GM21786 (cell line): ENCODE data around the gene EPGN.
A peak's percentile ranks its signal among the peaks of the same experiment; 100 is the strongest.

Experiments used
- ATAC-seq: cut with Tn5 transposase; IDR thresholded peaks from one replicate; pipeline ENCODE4 v1.9.1; 2021; ENCODE audit not compliant: unreplicated experiment

Gene EPGN

DNA sequence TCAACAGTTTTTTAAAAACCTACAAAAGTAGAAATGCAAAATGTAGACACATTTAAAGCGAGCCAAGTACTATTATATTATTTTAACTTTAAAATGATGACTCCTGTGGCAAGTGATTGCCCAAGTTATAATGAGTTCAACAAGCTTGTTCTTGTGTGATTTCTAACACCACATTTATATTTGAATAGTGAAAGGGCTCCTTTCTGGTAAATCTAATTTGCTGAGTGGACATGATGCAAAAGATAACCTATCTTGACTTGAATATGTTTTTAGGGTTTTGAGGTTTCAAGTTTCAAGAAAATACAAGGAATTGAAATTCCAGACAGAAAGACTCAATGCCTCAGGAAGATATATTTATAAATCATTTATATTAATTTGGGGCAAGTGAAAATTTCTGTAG is 1.1 kb upstream of the EPGN start:
- ATAC-seq = no peak

DNA sequence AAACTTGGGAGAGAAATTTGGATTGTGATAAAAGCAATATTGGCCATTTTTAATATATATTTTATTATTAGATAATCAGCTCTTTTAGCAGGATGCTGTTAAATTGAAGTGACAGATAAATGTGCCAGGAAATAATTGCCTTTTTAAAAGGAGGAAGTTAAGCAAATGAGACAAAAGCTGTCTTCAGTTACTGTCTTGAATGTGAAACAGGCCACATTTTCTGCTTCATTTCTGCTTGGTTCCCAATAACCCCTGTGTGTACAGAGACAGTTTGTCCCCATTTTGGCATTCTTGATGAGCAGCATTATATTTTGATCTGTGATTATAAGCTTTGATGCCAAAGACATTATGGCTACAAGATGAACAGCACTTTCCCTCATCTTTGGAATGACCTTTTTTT is 953 bp downstream of the EPGN start:
- no peak for ATAC-seq

DNA sequence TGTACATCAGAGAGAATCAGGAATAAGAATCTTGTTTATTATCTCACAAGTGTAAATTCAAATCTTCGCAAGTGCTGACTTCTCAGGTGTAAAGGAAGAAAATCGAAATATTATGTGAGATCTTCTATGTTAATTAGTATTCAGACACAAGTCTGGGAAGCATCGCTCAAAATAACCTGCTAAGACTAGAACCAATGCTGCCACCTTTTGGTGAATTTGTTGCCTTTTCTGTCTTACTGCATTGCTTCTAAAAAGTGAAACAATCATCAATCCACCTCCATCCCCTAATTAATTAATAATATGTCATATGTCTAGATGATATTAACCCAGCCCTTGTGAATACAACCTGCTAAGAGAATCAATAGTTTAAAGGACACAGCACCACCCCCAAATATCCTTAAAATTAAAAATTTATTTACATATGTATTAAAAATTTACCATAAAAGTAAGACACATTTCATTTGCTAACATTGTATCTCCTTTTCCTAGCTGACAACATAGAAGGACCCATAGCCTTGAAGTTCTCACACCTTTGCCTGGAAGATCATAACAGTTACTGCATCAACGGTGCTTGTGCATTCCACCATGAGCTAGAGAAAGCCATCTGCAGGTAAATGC is 3.5 kb downstream of the EPGN start:
- peak; percentile 73 for ATAC-seq

GRCh38 chr4:74314329-74314728 is 6.1 kb downstream of the EPGN start:
- no peak for ATAC-seq

DNA sequence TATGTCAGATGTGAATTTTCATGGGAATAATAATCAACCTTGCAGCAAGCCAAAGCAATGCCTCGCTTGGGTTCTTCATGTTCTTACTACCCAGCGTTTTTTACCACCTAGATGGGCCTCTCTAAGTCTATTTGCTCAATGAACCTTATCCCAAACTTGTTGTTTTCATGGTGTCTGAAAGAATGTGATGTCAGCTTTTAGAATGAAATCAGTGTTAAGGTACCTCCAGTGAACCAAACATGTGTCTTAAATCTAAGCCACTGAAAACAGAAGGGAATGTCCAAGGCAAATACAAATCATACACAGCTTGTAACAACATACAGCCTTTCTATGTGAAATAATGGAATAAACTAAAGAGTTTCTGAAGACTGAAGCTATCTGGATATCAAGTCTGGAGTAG is 6.7 kb downstream of the EPGN start:
- ATAC-seq = no peak

DNA sequence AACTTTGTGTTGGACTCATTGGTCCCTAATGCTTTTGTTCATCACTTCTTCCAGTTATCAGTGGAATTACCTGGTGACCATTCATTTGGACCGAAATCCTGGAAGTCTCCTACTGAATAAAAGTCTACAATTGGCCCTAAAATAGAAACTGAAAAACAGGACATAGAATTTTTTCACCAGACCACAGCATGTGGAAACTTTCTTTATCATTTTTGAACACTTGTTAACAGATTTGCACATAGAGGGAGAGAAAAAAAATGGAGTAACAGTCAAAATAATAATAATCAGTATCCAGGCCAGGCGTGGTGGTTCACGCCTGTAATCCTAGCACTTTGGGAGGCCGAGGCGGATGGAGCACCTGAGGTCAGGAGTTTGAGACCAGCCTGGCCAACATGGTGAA is 7.1 kb downstream of the EPGN start:
- ATAC-seq = no peak

- no peak for ATAC-seq
Measured at GRCh38 chr4:74316397-74316796, 8.1 kb downstream of the EPGN start.

- ATAC-seq = no peak
Measured at GRCh38 chr4:74317616-74318246, 9.5 kb downstream of the EPGN start.

DNA sequence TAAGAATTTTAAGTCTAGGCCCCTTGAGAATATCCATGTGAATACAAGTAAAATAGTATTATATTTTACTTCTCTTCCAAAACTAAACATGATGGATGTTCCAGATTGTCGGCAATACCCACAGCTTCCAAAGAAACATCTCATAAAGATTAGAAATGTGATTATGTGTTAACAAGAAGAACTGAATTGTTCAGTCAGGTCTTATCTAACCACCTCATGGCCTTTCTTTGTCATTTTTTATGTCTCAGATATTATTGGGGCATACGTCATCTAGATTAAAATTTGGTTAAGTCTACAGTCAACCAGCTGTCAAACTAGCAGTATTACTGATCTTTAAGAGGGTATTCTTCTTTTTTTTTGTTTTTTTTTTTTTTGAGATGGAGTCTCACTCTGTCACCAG is 10.0 kb downstream of the EPGN start:
- ATAC-seq = no peak

DNA sequence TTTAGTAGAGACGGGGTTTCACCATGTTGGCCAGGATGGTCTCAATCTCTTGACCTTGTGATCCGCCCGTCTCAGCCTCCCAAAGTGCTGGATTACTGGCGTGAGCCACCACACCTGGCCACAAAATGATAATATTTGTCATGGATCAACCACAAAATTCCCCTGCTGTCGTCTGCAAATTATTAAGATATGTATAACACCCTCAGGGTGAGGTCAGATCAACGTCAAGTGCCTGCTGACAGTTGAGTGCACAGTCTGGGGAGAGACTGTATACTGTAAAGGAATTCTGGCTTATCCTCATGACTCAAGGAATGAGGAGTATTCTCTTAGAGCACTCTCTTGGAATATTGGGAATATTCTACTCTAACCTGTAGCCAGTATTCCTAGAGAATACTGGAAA is 11.2 kb downstream of the EPGN start:
- ATAC-seq = no peak

DNA sequence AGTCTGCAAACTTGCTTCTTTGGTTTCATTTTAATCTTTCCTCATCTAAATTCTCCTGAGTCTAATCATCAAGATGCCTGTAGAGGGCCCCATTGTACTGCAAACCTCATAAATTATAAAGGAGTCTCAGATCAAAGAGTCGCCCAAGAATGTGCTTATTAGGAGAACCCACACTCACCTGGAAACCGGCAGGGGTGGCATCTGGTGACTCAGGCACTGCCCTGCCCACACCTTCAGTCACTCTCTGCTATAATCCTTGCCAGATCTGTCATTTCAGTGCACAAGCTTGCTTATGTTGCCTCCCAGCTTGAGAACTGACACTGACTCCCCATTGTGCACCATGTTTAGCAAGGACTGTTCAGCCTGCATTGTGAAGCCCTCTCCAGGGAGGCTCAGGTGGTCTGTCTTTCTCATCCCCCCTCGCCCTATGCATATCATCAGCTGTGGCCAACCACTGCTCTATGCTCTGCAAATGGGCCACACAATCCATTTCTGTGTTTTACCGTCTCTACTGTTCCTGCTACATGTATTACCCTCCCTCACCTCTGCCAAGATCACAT is 12.4 kb downstream of the EPGN start:
- peak; percentile 75 for ATAC-seq

DNA sequence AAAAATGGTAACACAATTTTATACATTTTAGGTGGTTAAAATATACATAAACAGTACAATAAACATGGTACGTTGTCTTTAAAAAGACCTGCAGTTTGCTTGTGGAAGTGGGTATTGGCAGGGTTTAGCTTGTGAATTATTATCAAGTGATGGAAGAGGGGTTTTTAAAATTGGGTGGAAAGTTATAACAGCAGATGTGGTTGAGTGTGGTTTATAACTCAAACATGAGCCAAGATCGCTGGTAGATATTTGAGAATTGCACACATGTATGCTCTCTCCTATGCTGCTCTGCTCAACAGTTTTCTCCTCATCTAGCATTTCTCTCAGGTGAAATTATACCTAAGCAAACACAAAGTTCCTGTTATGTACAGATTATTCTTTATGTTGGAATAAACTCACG is 14.0 kb downstream of the EPGN start:
- no peak for ATAC-seq

- no peak for ATAC-seq
Measured at GRCh38 chr4:74323663-74324062, 15.4 kb downstream of the EPGN start.

DNA sequence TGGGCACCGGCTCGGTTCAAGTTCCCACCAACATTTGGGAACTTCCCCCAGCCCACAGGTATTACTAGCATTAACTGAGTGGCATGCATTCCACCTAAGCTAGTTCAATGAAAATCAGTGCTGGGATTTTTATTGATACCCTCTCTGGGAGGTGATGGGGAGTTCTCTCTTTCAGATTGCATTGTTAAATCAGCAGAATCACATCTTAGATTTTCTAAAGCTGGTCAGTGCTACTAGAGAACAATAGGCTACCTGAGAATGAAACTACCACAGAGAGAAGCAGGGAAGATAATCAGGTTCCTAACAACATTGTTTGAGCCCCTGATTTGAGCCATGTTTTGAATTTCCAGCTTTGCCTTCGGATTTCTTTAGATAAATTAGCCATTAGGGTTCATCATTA is 16.0 kb downstream of the EPGN start:
- no peak for ATAC-seq

- no peak for ATAC-seq
Measured at GRCh38 chr4:74325886-74326285, 17.6 kb downstream of the EPGN start.

DNA sequence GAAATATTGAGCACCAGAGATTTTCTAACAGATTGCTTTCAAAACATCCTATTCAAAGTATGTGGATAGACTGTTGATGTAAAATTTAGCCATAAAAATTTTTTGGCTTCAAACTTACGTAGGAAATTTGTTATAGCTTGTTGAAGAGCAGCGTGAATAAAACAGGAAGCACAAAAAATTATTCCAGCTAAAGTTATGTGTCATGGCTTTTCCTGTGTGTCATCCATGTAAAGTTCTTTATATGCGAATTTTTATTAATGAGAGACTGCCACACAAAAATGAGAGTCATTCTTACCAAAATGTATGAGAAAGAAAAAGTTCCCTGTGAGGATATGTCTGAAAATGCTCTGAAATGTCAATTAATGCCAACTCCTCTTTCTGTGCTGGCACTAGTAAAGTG is 19.5 kb downstream of the EPGN start:
- no peak for ATAC-seq

- ATAC-seq = no peak
Measured at GRCh38 chr4:74328501-74328900, 20.2 kb downstream of the EPGN start.

DNA sequence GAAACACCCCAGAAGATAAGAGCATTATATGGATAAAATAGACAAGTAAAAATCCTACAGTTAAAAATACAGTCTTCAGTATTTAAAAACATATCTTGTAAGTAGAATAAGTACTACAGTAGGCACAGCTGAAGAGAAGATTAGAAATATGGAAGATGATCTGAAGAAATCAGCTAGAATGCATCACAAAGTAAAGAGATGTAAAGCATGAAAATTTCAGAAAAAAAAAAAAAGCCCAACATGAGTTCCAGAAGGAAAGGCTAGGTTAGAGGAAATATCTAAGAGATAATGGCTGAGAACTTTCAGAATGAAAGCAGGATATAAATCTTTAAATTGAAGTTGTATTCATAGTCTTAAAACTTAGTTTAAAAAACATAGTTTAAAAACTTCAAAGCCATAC is 21.0 kb downstream of the EPGN start:
- no peak for ATAC-seq

- no peak for ATAC-seq
Measured at GRCh38 chr4:74330295-74330750, 22.1 kb downstream of the EPGN start.

DNA sequence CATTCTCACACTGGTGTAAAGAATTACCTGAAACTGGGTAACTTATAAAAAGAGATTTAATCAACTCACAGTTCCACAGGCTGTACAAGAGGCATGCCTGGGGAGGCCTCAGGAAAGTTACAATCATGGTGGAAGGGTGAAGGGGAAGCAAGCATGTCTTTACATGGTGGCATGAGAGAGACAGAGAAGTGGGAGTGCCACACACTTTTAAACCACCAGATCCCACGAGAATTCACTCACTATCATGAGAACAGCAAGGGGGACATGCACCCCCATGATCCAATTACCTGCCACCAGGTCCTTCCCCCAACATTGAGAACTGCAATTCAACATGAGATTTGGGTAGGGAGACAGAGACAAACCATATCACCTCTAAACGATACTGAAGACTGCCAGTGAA is 23.0 kb downstream of the EPGN start:
- no peak for ATAC-seq

DNA sequence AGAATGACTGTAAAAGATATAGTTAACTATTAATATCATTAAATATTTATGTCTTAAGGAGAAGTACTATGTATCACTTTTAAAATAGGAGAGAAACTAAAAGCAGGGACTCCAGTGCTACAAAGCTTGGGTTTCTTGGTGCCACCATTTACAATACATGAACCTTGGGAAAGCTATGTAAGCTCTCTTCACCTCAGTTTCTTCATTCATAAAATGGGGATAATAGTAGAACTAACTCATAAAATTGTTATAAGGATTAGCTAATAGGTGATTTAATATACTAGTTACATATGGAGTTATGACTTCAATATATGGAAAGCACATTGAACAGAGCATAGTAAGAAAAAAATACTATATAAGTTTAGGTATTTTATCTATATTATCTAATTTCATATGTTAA is 23.7 kb downstream of the EPGN start:
- no peak for ATAC-seq

DNA sequence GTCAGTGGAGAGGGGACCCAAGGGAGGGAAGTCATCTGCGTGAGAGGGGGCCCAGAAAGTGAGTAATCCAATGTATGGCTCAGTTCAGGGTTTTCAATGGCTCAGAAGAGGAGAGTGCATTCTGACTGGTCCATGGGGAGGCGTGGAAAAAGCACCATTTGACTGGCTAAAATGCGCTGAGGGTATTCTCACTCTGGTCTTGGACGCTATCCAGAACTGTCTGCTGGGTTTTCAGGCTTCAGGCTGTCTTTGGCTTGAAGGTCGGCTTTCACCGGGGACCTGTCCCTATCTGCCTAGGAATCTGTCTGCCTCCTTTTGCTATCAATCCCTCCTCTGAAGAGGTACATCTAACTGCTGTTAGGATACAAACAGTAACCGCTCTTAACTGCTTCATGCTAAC is 26.4 kb downstream of the EPGN start:
- ATAC-seq = no peak
